SK-MEL-5 (cell line): ENCODE data around the gene MYO1D. TPM values are rescaled to one million over a fixed set of nuclear protein-coding genes. Genes with fewer than 3 reads are reported as not detected.
"Not testable (repeated sequence)": the region's sequence is repeated elsewhere in the genome, so short reads cannot be mapped to it uniquely, and the experiment has no call there.

ENCODE experiments used
- DNase-seq: peaks from one replicate; pipeline ENCODE4 v3.0.0-alpha.2; 2016; ENCODE audit warnings: low read depth, low spot score
- in situ Hi-C: cut with HindIII; loops from 2 replicates; pipeline ENCODE4 v1.10.0; 2016; ENCODE audit warnings: low sequenced_read_pairs, high pct_unique_total_duplicates, low pct_unique_long_range_greater_than_20kb
- total RNA-seq: library from RNA; depleted of rRNA; stranded (reverse); fragments of >200 nt; shearing (Covaris generic); gene quantifications from 2 replicates; pipeline ENCODE4 v1.2.3, GENCODE V29; 2014

The MYO1D gene
- total RNA-seq, 1 experiment from 2014 or later = 44.5 TPM

GRCh38 chr17:32533296-32533695, 343.6 kb downstream of the MYO1D start:
- DNase-seq = no peak
- in situ Hi-C loops = no loop called here

- DNase-seq = no peak
- in situ Hi-C loops = no loop called here
These were observed 347.3 kb downstream of the MYO1D start for GRCh38 chr17:32529604-32530003.

DNA sequence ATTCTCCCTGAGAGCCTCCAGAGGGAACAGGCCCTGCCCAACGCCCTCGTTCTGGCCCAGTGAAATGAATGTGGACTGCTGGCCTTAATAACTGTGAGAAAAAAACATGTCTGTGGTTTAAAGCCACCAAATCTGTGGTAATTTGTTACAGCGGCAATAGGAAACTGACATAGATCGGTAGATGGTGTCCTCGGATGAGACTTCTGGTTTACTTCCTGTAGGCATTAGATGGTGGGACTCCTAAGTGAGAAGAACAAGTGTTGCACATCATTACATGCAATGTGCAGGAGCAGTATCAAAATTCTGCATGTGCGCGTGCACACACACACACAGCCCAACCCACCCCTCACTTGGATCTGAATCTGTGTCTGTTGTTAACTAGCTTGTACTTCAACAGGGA, 348.1 kb downstream of the MYO1D start:
- no peak for DNase-seq
- in situ Hi-C loops = no loop called here

GRCh38 chr17:32527146-32527545, 349.8 kb downstream of the MYO1D start:
- in situ Hi-C loops = no loop called here
- no peak for DNase-seq

DNA sequence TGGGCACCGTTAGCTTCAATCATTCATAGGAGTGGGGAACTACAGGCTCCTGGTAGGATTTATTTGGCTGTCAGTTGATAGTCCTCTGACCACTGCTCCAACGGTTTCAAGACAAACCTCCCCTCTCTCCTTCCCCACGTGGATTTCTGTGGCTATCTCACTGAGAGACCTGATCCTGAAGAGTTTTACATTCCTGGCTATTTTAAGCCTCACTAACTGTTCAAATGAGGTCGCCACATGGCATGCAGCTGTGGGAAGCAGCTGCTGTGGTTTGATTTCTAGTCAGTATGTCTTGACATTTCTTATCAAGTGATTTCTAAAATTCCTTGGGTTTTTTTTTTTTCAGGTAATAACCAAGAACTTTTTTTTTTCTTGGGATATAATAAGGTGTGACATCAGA, 351.8 kb downstream of the MYO1D start:
- DNase-seq = peak; percentile 84

DNA sequence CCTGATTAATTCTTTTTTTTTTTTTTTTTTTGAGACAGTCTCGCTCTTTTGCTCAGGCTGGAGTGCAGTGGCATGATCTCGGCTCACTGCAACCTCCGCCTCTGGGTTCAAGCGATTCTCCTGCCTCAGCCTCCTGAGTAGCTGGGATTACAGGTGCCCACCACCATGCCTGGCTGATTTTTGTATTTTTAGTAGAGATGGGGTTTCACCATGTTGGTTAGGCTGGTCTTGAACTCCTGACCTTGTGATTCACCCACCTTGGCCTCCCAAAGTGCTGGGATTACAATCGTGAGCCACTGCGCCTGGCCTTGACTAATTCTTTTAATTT, 352.4 kb downstream of the MYO1D start:
- DNase-seq, in situ Hi-C loops: not testable (repeated sequence)

More for the DNA sequence above, 351.8 kb downstream of the MYO1D start:
- in situ Hi-C loops = no loop called here

DNA sequence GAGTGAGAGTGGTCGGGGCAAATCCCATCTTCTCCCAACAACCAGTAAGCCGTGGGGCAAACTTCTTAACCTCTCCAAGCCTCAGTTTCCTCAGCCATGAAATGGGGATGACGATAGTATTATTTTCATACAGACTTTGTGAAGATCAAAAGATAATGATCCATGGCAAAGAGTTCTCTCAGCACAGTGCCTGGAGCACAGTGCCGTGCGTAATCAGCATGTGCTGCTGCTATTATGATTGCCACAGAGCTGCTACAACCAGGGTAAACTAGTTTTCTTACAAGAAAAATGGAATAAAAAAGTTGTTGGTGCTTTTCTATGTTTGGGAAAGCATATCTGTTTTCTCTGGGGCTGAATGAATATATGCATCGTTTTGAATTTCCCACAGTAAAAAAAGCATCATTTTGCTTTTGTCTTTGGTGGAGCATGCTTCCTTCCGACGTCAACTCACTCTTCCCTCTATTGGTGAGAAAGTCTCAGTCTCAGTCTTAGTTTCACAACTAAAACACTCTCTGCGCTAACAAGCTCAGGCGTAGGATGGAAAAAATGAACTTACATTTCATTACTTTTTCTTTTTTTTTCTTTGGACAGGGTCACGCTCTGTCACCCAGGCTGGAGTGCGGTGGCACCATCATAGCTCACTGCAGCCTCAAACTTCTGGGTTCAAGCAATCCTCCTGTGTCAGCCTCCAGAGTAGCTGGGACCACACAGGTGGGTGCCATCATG, 352.9 kb downstream of the MYO1D start:
- DNase-seq = peak; percentile 38

DNA sequence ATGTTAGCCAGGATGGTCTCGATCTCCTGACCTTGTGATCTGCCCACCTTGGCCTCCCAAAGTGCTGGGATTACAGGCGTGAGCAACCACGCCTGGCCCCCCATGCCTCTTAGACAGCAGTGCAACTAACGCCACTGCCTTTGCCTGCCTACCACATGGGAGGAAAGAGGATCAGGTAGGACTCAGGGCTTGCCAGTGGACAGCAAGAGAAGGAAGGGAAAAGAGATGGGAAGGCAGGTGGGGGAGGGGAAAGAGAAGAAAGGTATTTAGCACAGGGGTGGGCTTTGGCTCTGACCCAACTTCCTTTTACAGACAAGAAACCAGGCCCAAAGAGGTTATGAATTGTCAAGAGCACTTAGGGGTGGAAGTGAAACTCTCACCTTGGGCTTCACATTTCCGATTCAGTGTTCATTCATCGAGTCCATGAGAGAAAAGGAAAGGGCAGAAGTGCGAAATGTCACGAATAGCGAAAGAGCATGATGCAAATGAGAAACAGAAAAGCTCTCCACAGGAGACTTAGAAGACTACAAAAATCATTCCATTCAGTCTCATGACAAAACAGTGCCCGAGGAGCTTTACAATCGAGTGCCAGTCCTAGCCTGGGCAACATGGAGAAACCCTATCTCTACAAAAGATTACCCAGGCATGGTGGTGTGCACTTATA, 353.8 kb downstream of the MYO1D start:
- in situ Hi-C loops = no loop called here
- peak; percentile 82 for DNase-seq

More for the DNA sequence above, 352.9 kb downstream of the MYO1D start:
- in situ Hi-C loops = no loop called here

DNA sequence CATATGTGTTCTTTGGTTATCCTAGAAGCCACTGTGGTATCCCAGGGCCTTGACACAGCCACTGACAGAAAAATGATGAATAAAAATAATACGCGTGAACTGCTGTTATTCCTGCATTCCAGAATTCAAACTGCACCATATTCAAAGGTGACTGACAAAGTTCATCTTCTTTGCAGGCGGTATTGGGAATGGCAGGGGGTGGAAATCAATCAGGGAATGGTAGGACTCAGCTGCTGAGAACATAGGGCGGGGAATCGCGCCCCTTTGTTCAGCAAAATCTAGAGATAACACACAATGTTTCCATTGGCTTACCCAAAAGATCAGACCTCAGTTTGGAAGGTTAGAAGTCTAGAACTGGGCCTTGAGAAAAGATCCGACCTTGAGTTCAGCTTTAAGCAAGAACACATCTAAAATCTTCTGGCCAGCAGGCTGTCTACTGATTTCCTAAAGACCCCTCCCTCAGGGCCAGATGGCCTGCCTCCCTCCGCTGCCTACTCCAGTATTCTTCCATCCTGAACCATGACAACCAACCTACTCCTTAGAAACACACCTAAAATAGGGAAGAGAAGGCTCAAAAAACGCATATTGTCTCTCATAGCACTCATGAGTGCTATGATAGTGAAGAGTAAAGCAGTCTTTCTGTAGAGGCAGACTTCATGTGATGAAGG, 356.1 kb downstream of the MYO1D start:
- in situ Hi-C loops = no loop called here
- DNase-seq = no peak

GRCh38 chr17:32520104-32520701, 356.7 kb downstream of the MYO1D start:
- in situ Hi-C loops = no loop called here
- DNase-seq = peak; percentile 29

- in situ Hi-C loops = no loop called here
- peak; percentile 56 for DNase-seq
These were observed 357.5 kb downstream of the MYO1D start for GRCh38 chr17:32519228-32520103.

GRCh38 chr17:32518646-32519227, 358.2 kb downstream of the MYO1D start:
- DNase-seq = no peak
- in situ Hi-C loops = no loop called here

DNA sequence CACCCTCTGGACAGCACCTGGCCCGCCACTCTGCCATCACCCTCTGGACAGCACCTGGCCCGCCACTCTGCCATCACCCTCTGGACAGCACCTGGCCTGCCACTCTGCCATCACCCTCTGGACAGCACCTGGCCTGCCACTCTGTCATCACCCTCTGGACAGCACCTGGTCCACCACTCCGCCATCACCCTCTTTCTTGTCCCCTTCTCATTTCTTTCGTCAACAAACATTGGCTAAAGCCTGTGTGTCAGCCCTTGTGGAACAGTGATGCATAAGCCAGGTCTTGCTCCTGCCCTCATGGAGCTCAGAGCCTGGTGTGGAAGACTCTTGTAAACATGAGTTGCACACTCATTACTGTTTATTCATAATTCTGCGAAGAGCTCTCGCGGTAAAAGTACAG, 358.9 kb downstream of the MYO1D start:
- in situ Hi-C loops = no loop called here

GRCh38 chr17:32516940-32517701, 359.8 kb downstream of the MYO1D start:
- in situ Hi-C loops = no loop called here
- peak; percentile 95 for DNase-seq

More for the DNA sequence above, 358.9 kb downstream of the MYO1D start:
- DNase-seq = no peak

DNA sequence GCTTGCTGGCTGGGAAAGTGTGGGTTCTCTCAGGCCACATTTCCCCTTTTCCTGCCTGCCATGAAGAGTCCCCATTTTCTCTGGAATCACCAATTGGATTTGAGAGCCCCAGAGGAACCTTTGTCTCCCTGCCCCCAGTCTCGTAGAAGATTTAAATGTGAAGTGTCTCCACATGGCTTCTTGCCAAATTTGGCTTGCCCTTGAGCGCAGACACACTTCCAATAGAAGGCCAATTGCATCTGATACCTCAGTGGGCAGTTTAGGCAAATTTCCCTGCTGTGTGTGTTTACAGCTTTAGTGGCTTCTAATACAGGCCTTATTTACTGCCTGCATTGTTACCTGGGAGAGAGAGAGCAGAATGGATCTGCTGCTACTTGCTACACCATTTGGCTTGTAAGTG, 360.5 kb downstream of the MYO1D start:
- in situ Hi-C loops = no loop called here
- peak; percentile 53 for DNase-seq

DNA sequence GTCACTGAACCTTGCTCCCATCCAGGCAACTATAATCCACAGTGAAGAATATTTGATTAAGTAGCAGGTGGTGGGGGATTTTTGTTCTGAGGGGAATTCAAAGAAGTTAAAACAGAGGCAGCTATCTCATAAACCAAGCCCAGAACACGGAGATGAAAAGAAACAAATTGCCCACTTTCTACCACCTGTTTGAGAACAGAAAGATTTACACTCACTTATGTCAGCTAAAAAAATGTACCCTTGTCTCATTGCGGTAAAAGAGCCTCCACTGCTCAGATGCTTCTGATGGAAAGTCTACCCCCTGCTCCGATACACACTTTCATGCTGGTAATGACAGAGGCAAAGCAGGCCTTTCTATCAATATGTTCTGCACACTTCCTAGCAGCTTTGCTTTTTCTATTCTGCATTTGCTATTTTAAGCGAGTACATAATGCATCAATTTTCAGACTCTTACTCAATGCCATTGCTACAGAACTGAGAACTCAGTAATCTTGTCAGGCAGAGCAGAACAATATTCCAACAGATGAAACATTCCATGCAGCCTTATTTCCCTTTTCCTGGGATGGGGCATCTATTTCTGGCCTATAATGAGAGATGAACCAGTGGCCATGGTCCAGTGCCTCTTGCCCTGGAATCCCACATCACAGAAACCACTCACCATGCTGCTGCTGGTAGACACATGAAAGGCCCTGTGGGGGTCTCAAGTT, 361.1 kb downstream of the MYO1D start:
- in situ Hi-C loops = no loop called here

More for the DNA sequence above, 361.1 kb downstream of the MYO1D start:
- no peak for DNase-seq
